Renal cortex interstitium (tissue), 11 donors: Measurements from ENCODE around the gene GID4. TPM values are rescaled to one million over a fixed set of nuclear protein-coding genes. Genes with fewer than 3 reads are reported as not detected.

Source experiments
- DNase-seq, 11 donors: peaks; one replicate each; pipeline ENCODE4 v3.0.0-alpha.2; 2013; ENCODE audit warnings: low read depth in 9 of 11, low spot score in 4 of 11; ENCODE audit errors: extremely low read depth in 1 of 11
- polyA plus RNA-seq, 3 donors: library from polyadenylated mRNA; unstranded; fragments of 120-200 nt; gene quantifications; one replicate each; pipeline ENCODE4 v1.2.1, GENCODE V29; 2013; ENCODE audit not compliant: insufficient read length in 3 of 3

Gene GID4
- polyA plus RNA-seq, 3 donors: 12.8 to 15.1 (median 13.3) TPM

DNA sequence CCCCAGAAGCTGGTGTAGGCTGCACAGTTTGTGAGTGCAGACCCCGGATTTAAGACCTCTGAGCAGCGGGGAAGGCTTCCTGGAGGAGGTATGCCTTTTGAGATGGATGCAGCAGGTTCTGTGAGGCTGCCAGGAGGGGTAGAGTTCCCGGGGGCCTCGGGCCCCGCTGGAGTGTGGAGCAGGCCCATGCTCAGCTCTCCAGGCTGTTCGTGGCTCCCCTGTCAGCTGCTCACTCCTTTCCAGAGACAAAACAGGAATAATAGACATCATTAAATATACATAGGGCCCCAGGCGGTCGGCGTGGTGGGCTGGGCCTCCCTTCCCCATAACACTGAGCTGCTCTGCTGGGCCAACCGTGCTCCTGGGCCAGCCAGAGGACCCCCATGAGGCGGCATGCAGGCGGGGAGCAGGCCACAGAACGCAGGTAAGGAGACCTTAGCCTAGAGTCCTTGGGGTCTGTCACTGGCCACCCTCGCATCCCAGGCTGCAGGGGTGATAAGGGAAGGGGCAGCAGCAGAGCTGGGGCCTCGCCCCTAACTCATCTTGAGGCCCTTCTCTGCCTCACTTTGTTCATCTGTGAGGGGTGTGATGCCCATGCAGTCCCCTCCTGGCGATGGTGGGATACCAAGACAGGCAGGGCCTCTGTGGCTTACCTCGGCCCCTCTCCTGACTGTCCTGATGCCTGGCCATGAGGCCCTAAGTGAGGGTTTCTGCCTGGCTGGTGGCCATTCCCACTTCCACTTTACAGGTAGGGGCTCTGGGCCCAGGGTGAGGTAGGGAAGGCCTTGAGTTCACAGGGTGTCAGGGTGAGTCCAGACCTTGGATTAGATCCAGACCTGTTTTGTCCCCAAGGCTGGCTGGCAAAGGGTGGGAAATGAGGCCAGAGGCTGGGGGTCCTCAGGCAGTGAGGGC is 69.4 kb downstream of the GID4 start, which contains the start of gene MYO15A:
MYO15A (plus strand) TSS at position 356 of the 912 bp plus-strand sequence. CDS start 10,045 bp downstream, outside the sequence.
- no peak for DNase-seq

DNA sequence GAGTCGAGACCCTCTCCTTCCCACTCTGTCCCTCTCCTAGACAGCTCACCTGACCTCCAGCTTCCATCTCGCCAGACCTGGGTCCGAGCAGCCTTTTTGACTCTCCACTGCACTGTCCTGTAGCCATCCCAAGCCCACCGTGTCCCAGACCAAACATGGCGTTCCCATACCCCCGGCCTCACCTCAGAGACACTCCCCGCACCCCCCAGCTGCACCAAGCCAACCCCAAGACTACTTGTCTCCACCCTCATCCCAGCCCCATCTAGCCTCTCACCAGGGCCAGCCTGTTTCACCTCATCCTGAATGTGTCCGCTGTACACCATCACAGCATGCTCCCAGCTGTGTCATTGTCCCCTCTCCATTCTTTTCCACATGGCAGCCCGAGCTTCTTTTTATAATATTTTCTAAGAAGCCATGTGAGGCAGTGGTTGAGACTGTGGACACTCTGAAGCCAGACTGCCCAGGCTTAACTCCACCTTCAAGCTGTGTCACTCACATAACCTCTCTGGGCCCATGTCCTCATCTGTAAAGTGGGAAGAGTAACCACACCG is 70.8 kb downstream of the GID4 start:
- no peak for DNase-seq

DNA sequence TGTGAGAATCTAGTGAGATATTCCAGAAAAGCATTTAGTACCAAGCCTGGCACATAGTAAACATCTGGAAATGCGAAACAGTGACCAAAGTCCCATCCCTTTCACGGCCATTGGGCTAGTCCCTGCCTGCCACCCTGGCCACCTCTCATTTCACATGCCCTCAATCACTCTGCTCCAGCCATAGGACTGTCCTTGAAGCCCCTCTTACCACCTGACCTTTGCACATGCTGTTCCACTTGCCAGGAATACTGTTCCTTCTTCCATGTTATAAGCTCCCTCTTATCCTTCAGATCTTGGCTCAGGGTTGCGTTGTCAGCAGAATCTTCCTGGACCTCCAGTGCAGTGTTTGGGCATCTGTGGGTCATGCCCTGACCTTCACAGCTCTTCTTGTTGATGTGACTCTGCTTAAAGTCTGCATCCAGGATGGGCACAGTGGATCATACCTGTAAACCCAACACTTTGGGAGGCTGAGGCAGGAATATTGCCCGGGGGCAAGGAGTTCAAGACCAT is 71.5 kb downstream of the GID4 start:
- no peak for DNase-seq

DNA sequence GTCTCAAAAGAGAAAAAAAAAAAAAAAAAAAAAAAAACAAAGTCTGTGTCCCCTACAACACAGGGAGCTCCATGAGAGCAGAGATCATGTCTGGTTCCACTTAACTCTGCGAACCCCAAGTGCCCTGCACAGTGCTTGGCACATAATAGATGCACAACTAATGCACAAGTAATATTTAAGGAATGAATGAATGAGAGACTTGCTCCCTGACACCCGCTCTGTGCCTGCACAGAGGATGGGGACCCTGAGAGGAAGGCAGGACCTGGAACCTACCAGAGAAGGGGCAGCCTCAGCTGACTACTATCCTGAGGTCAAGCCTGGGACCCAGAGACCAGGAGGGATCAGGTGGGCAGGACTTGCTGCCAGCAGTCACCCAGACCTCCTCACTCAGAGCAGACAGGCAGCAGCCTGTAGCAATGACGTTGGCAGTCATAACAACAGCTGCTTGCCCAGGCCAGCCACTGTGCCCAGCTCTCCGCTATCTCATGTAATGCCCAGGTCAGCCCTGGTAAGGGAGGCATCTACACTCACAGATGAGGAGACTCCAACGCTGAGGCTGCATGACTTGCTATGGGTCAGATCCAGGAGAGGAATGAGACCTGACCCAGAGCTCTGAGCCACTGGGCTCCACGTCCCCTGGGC is 72.2 kb downstream of the GID4 start:
- DNase-seq: no peak

DNA sequence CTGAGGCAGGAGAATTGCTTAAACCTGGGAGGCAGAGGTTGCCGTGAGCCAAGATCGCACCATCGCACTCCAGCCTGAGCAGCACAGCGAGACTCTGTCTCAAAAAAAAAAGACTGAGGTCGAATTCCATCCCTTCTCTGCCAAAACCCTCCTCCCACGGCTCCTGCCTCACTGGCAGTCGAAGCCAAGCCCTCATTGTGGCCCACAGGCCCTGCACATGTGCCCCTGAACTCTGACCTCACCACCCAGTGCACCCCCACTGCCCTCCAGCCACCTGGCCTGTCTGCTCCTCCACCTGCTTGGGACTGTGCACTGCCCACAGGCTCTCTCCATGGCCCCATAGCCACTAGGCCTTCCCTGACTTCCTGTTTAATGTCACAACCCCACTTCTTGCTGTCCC is 76.3 kb downstream of the GID4 start:
- no peak for DNase-seq

DNA sequence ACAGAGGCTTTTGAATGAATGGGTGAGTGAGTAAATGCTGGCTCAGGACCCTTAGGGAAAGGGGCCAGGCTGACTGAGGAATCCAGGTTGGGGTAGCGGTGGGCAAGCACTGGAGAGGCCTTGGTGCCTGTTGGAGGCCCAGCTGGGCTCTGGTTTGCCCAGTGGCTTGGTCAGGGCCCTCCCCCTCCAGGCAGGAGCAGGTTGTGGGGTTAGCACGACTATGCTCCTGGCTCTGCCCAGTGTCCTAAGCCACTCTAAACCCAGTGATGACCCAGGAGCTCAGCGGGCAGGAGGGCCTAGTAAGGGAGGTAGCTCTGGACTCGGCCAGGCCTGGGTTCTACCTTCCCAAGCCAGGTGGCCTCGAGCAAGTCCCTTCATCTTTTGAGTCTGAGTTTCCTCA is 76.9 kb downstream of the GID4 start:
- DNase-seq: no peak

DNA sequence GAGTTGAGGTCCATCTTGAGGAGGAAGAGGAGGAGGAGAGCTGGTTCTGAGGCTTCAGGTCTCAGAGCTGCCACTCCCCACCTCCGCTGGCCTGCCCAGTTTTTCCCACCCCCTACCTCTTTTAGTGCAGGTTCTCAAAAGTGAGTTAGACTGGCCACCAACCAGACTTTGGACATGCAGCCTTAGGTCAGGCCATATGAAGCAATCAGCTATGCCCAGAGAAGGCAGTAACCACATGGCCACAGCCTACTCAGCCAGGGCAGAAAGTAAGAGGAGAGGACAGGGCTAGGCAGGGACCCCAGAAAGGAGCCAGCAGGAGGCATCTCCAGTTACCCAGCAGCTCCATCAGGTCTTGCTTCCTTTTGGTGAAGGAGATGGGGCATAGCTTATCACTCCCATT is 78.3 kb downstream of the GID4 start:
- DNase-seq: no peak

Other genes starting within 250 kb of the GID4 start
- 10 to 100 TPM; 39.8 to 58.2 (median 45.8) TPM for gene SREBF1, start 202.4 kb upstream of the GID4 start, polyA plus RNA-seq
- 10 to 100 TPM; 34.9 to 53.2 (median 37.3) TPM for gene TOM1L2, start 67.0 kb upstream of the GID4 start, polyA plus RNA-seq
- 10 to 100 TPM; 14.1 to 27.3 (median 14.7) TPM for gene DRC3, start 66.5 kb upstream of the GID4 start, polyA plus RNA-seq
- gene ATPAF2, start 240 bp upstream of the GID4 start, polyA plus RNA-seq: 10 to 100 TPM; 19.4 to 27.9 (median 24.2) TPM
- 10 to 100 TPM; 31.9 to 40.5 (median 40.1) TPM for gene DRG2, start 48.5 kb downstream of the GID4 start, polyA plus RNA-seq
- 1 to 10 TPM; 2.4 to 5.9 (median 4.5) TPM for gene MYO15A, start 69.3 kb downstream of the GID4 start, polyA plus RNA-seq
- 10 to 100 TPM; 73.1 to 74.1 (median 73.3) TPM for gene ALKBH5, start 144.4 kb downstream of the GID4 start, polyA plus RNA-seq
- 10 to 100 TPM; 26.7 to 40.5 (median 32.1) TPM for gene LLGL1, start 186.2 kb downstream of the GID4 start, polyA plus RNA-seq
- gene FLII, start 219.3 kb downstream of the GID4 start, polyA plus RNA-seq: 100 to 1,000 TPM; 131 to 154 (median 142) TPM
- gene MIEF2, start 221.3 kb downstream of the GID4 start, polyA plus RNA-seq: 10 to 100 TPM; 12.2 to 19.2 (median 18.0) TPM